Stimulated activated CD4-positive, alpha-beta T cell treated with anti-CD3 and anti-CD28 coated beads, Interleukin-15, amount 100 ng/mL, for 48 hours (primary cell): Measurements from ENCODE around the gene DSCAML1.

Experiments used
- DNase-seq, 2 donors: peaks; one replicate each; pipeline ENCODE4 v3.0.0-alpha.2; 2020; ENCODE audit warnings: low read depth in 2 of 2

Gene DSCAML1

DNA sequence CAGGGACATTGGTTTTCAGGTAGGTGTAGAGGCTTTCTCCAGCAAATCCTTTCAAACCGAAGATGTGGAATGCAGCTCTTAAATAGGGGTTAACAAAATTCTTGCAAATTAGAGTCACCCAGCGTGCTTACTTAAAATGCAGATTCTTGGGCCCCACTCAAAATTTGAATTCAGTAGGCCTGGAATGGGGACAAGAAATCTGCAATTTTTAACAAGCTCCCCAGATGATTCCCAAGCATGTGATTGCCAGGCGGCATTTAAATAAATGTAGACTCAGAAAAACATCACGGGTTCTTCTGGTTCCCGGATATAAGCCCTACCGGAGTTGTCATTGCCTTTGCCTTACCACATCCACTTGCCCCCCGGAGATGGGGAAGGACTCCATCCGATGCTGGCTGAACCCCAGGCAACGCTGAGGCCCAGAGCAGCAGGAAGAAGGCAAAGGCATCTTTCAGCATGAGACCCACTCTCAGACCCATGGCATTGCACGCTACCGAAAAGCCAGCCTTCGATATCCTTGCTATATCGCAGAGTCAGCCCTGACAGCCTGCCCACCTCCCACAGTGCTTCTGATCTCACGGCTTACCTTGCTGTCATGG, 134.2 kb downstream of the DSCAML1 start:
- DNase-seq, result no peak

DNA sequence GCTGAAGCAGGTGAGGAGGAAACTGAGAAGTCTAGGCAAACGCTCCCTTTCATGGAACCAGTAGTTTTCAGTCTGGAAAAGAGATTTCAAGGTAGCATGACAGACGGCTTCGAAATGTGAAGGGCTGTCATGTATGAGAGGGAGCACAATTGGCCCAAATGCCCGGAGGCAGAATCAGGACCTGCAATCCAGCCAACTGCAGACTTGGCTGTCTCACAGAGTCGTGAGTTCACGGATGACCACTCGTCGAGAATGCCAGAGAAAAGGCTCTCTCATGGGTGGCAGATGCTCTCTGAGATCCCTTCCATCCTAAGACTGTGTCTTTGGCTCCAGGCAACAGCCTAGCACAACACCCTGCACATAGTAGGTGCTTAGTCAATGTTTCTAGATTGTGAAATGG, 134.8 kb downstream of the DSCAML1 start:
- DNase-seq, result no peak

DNA sequence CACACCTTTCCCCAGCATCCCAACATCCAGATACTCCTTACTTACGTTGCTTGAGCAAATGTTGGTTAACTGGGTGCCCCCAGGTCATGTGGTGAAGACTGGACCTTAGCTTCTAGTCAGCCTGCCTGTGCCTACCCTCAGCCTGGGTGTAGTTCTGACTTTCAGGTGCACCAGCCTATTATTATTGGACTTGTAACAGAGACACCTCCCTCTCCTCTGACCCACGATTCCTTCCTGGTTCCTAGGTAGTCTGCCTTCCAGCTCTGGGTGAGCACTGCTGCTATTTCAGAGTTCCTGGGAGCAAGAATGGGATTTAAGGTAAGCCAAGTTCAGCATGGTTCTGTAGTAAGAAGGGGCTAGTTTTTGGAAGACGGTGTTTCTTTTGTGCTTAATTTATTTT, 138.2 kb downstream of the DSCAML1 start:
- no peak for DNase-seq

DNA sequence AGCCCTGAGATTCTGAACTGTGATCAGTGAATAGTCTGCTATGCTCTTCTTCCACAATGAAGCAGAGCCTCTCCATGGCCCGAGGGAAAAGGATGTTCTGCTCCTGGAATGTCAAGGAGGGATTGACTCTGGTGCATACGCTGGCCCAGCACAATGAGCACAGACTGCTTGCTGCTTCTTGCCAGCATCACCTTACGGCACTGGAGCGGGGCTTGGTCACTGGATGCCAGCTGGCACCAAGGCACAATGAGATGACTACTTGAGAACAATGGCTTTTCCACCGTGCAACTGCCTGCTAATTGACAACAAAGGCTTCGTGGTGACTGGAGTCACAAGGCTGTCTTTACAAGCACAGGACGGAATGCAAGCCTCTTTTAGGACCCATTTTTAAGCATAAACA, 139.2 kb downstream of the DSCAML1 start:
- DNase-seq, result no peak

DNA sequence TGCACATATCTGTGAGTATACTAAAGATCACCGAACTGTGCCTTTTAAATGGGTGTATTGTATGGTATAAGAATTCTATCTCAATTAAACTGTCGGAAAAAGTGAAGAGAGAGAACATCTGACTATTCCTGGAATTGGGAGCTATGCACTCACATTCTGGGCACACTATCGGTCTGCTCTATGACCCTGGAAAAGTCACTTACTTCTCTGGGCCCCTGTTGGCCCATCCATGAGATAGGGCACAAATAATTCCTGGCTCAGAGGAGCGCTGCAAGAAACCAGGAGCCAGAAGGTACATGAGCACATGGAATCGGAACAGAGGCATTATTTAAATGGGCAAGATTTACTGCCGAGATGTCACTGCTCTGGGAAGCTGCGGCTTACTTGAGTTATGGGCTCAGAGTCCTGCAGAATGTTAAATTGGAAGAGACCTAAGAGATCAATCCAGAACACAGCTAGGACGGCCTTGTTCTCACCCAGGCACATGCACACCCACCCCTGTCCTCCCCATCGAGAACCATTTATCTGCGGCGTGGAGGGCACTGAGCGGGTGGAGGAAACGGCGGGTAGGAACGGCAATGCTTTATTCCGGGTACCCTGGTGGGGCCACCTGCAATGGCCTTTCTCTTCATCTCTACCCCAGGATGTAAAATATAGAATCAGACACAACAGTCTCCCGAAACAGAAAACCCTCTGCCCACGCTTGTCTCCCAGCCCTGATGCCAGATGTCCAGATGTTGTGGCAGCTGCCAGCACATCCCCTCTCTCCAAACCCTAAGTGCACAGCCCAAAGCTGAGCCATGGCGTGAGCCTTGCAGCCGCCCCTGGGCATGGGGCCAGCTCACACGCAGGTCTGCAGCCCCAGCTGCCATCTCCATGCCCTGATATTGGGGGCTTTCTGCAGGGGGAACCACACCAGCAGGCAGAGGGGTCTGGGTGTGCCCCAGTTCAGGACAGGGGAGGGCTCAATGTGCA, 142.4 kb downstream of the DSCAML1 start:
- no peak for DNase-seq

DNA sequence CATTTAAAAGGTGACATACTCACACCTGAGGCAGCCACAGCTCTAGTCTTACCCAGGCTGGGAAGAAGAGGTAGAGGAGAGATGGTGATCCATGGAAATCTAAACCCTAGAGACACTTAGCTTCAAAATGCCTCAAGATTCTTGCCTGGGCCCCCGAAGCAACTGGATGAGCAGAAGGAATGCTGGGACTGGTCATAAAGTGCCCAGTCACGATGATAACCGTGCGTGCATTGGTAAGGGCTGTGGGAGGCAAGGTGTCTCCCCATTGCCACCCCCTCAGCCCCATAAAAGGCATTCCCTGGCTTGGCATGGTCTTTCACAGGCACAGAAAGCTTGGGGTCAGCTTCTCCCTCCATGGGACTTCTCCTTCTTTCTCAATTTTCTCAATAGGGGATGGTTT, 144.5 kb downstream of the DSCAML1 start:
- DNase-seq, result no peak

DNA sequence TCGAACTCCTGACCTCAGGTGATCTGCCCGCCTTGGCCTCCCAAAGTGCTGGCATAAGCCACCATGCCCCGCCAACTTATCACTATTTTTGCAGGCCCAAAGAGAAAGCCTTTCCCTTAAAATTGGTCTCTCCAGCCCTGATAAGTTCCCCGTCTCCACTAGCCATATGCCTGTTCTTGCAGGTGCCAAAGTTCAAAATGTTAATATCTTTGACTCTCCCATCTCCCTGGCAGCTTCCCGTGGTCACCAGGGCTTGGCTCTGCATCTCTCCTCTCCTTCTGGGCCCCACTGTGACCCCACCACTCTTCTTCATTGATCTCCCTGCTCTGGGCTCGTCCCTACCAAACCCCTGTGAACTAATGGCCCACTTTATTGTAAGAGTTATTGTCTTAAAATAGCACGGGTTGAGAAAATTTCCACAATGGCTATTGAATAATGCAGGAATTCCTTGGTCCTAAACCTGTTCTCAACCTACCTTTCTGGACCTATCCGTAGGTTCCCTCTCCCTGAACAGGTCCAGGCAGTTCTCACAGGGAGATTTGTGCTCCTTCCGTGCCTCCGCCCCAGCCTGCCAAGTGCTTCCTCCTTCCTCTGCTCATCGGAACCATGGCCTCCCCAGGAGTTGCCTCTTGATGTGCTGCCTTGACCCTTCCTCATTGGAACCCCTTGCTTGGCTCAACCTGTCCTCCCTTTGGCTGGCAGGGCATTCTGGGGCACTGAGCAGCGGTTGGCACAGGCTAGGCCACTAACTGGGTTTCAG, 147.5 kb downstream of the DSCAML1 start:
- DNase-seq, result no peak

DNA sequence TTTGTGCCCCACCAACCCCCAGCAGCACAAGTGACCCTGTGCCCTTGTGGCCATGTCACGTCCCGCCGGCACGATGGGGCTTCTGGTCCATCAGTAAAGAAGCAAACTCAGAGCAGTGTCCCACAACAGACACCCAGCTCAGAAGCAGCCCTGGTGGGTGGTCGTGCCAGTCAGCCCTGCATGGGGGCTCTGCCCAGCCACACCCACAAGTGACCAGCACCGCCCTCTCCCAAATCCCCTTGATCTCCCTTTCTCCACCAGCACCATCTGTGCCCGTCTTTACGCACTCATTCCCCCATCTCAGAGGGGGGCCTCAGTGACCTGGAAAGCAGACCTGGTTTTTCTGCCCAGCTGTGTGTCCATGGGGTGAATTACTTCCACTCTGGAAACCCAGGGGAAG, 149.1 kb downstream of the DSCAML1 start:
- DNase-seq, result no peak

DNA sequence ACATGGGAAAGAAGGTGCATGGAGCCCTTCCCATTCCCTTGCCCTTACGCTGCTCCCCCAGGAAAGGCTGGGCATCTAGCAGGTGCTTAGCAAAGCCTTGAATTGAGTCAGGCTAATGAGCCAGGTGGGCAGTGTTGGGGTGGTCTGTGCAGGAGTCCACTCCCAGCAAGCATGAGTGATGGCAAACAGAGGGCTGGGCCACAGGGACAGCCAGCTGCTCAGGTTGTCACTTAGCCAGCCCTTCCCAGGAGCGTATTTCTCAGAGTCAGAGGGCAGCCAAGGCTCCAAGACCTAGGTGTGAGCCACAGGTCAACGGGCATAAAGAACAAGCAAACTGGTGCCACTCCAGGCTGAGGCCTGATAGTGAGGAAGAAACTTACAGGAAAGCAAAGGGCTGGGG, 149.8 kb downstream of the DSCAML1 start:
- no peak for DNase-seq

DNA sequence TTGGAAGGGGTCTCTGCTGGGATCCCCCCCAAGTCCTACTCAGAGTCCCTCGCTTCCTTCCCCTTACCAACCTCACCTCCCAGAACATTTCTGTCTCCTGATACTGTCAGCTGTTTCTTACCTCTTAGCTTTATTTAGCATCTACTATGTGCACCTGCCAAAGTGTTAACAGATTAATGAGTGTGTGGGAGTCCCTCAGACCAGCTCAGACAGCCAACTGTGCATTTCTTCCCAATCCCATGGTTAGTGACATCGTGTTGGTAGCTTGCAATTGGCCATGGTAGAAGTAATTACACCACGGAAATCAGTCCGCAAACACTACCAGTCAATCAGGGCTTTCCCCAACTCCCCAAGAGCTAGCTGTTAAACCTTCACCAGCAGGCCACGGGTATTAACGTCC, 150.6 kb downstream of the DSCAML1 start:
- no peak for DNase-seq

DNA sequence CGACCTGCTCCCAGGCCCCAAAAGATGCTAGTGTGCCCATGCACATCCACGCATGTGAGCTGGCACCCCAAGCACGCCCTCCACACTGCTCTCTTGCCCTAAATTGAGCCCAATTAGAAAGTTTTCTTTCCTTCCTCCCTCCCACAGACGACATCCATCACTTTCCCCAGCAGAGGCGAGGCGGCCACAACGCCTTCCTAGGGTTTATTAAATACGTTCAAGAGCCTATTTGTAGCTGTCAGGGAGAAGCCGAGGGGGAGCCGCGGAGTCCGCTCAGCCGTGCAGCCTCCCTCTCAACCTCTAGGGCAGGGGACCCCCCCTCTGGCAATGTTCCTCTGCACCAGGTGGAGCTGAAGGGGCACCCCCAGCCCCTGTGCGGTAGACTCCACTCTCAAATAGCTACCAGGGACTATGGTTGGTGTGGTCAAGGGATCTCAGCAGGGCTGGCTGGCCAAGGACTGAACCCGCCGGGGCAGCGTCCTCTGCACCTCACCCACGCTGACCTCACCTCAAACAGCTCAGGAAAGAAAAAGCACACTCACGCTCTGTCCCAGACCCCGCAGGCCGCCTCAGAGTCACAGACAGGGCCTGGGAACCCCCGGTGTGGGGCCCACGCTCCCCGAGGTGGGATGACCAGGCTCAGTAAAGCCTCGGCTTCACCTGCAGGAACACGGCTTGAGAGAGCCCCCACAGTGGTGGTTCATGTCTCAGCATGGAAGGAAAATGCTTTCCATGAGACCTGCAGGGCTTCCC, 152.4 kb downstream of the DSCAML1 start:
- no peak for DNase-seq

DNA sequence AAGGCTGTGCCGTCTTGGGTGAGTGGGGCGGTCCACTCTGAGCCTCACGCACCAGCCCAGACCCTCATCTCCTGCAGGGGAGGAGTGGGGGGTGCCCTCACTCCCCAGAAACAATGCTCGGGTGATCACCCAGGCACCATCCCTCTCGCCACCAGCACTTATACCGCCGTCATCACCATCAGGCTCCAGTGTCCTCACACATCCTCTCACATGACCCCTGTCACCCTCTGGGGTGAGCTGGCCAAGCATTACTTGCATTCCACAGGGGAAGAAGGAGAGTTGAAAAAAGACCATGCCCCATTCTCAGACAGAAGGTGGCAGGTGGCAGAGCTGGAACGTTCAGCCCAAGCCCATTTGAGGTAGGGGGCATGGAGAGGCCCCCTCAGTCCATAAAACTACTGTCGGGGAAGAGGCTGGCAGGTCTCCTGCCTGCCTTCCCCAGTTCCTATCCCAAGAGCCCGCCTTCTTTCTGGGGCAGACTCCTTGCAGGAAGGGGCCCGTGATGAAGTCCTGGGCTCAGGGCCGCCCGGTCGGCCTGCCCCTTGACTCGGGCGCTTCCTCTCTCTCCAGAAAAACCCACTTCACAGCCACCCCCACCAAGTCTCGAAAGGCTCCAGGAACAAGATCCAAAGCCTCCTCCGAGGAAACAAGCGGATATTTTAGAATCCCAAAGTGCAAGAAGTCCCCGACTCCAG, 153.3 kb downstream of the DSCAML1 start:
- DNase-seq, result no peak

DNA sequence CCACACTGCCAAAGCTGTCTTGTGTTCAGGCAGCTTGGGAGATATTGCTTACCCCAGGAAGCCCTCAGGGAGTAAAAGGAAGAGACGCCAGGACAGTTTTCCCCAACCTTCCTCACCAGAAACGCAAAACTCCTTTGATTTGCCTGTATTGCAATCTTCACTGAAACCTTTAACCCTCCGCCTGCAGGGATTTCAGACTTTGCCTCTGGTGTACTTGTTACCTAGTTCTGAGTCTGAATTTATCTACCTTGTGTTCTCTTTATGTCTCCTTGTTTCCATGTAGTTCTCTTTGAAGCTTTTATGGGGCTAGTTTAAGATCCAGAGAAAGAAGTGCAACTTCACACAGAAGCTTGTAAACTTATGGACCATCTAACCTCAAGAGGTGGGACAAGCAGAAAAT, 154.2 kb downstream of the DSCAML1 start:
- DNase-seq, result no peak

DNA sequence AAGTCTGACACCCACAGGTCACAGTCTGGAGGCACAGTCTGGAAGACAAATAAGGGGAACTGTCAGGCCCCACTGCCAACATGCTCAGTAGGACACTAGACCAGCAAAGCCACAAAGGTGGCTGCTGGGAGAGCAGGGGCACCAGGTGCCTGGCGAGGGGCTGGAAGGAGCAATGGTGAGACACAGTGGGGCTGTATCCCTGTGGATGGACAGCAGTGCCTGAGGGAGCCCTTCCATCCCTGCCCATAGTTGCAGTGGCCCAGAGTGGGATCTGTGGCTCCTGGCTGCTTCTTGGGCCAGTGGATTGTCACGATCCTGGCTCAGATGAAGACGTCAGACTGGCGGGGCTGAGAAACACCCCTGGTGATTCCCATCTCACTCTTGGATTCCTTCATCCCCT, 154.6 kb downstream of the DSCAML1 start:
- no peak for DNase-seq

DNA sequence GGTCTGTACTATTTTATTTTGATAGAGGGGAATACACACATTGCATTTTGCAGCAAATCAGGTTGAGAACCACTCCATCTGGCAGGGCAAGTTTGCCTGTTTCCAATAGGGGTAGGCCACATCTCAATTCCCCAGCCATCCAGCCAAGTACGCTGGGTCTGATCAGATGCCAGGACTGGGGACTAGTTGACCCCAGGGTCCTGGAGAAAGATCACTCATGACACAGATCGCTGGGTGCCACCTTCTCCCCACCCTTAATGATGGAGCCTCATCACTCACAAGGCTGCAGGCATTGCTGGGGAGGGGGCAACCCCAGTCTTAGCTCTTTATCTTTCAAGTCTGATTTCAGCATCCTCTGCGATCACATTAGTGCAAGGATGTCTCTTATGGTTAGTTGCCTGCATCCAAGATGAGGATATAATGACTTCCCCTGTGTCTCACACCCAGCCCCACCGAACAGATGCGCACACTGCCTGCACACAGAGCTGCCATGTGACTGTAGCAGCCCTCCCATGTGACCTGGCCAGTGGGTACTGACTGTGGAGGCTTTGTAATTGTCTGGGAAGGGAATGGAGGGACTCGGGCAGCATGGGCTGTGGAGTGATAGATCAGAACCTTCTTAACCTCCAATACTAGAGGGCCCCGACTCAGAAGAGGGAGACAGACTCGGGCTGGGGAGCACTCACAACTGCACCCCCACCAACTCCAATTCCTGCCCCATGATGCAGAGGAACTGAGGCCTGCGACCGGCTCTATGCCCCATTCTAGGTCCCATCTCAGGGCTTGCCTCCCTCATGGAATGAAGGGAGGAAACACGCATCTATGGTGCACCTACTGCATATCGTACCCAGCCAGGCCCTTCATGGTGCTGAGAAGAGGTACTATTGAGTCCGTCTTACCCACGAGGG, 155.8 kb downstream of the DSCAML1 start:
- DNase-seq, result no peak

DNA sequence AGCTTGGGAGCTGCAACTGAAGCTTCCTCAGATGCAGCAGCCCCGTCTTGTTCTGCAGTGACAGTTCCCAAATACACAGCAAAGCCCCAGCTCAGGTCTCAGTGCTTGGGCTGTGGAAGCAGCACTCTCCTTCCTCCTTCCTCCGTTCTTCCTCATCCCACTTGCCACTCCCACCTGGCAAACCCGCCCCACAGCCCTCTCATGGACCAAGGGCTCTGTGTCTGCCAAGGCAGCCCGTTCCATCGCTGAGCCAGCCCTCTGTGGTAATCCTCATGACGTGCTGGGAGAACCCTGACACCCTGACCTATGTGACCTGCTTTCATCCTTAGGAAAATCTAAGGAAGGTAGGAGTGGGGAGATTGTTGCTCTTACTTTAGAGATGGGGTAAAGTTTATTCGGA, 157.0 kb downstream of the DSCAML1 start:
- no peak for DNase-seq

DNA sequence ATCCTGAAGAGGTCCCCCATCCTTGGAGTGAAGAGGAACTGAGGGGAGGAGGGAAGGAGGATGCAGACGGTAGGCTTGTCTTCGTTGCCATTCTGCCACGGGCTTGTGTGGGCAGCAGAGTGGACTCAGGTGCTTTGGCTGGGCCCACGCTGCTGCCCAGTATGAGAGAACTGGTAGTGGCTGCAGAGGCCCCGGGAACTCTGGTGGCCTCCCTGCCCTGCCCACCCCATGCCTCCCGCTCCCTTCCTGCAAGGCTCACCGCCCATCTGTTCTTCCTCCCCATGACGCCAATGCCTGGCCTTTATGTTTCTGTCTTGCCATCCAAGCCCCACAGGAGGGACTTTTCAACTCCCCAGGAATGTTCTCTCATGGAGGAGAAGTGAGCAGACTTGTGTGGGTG, 157.4 kb downstream of the DSCAML1 start:
- DNase-seq, result no peak

DNA sequence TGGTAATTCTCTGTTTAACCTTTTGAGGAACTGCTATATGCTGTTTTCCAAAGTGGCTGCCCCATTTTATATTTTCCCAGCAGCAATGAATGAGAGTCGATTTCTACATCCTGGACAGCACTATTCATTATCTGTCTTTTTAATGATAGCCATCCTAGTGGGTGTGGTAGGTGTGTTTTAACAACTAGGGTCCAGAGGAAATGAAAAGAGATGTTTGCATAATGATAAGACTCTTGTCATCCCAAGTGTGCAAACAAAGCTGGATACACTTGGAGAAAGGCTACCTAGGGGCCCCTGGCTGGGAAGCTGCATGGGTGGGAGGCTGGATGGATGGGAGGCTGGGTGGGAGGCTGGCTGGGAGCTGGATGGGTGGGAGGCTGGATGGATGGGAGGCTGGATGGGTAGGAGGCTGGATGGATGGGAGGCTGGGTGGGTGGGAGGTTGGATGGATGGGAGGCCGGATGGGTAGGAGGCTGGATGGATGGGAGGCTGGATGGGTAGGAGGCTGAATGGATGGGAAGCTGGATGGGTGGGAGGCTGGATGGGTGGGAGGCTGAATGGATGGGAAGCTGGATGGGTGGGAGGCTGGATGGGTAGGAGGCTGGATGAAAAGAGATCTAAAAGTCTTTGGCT, 158.0 kb downstream of the DSCAML1 start:
- DNase-seq, result no peak

DNA sequence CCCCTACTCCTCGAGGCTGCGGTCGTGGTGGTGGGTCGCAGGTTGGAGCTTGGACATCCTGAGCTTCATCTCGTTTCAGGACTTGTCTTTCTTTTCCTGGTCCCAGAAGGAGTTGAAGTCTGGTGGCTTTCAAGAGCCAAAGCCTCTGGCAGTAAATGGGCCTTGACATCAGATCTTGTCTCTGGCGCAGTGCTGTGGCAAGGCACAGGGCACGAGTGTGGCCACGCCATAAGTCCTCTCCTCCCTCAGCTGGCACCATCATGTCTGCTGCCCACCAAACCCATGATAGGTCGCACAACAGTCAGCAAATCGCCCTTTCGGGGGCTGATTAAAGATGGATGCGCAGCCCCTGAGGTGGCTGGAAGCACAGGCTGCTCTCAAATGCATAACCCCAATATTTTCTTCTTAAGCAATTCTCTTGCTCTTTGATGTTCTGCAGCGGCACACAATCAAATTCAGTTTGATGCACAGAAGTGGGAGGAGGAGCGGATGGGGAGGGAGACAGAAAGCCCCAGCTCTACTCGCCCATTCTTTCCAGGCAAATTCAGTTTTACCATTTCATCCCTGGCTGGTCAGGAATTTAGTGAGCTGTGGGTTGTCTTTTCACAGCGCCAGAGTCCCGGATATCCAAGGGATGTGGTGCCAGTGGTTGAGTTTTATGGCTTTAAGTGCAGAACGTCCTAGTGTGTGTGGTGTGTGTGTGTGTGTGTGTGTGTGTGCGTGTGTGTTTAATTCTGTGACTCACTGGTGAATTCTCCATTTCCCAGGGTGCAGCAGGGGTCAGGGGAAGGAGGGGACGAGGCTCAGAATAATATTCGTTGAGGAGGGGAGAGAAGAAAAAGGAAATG, 162.0 kb downstream of the DSCAML1 start:
- DNase-seq, result no peak
